C4-2B (cell line): Measurements from ENCODE around the gene ADCY10.

Experiments used
- H3K27ac ChIP-seq: fragments of 450-650 bp; 2 replicates; pipeline ENCODE4 v1.5.1; 2017
- ZFX ChIP-seq: fragments of 450-650 bp; IDR thresholded peaks from 2 replicates; pipeline ENCODE4 v1.6.1; 2017
- TF ChIP-seq, protein P1 (sequence below): fragments of 450-650 bp; conservative IDR thresholded peaks from 2 replicates; pipeline ENCODE4 v1.5.1; 2017; ENCODE audit warnings: mild to moderate bottlenecking

The ADCY10 gene

DNA sequence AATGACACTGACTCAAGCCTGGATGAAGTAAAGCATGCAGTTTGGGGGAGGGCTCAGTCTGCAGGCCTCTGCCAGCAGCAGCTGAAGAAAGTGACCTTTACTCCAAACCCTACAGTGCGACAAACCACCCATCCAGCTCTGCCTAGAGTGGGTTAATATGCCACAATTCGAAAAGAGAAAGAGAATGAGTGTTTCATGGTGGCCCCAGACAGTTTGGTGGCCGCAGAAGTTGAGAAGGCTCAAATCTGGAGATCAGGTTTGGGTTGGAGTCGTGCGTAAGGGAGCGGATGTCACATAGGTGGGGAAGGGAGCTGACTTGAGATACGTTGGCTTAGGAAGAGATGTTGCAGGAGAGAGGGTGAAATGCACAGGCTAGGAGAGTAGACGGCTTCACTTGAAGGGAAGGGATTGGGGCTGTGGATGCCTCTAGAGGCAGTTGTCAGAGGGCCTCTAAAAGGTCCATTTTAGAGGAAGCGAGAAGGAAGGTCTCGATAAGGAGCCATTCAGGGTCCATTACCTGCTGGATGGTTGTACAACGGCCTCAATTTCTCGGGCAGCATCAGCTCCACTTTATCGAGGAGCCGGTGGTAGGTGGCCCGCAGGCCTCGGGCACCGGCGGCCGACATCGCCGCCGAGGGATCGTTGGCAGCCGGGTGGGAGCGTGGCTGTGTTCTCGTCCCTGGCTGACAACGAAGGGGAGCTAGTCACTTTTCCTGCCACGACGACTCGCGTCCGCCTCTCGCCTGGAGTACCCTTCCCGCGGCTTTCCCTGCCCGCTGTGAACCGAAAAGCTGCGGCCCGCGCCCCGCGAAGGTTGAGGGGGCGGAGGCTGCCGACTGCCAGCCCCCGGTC, 21.5 kb upstream of the ADCY10 start:
- peak overlapping the region; percentile 99 for H3K27ac ChIP-seq
- TF ChIP-seq, protein P1, sequence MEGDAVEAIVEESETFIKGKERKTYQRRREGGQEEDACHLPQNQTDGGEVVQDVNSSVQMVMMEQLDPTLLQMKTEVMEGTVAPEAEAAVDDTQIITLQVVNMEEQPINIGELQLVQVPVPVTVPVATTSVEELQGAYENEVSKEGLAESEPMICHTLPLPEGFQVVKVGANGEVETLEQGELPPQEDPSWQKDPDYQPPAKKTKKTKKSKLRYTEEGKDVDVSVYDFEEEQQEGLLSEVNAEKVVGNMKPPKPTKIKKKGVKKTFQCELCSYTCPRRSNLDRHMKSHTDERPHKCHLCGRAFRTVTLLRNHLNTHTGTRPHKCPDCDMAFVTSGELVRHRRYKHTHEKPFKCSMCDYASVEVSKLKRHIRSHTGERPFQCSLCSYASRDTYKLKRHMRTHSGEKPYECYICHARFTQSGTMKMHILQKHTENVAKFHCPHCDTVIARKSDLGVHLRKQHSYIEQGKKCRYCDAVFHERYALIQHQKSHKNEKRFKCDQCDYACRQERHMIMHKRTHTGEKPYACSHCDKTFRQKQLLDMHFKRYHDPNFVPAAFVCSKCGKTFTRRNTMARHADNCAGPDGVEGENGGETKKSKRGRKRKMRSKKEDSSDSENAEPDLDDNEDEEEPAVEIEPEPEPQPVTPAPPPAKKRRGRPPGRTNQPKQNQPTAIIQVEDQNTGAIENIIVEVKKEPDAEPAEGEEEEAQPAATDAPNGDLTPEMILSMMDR = no peak
- TF ChIP-seq ZFX = peak; percentile 30

DNA sequence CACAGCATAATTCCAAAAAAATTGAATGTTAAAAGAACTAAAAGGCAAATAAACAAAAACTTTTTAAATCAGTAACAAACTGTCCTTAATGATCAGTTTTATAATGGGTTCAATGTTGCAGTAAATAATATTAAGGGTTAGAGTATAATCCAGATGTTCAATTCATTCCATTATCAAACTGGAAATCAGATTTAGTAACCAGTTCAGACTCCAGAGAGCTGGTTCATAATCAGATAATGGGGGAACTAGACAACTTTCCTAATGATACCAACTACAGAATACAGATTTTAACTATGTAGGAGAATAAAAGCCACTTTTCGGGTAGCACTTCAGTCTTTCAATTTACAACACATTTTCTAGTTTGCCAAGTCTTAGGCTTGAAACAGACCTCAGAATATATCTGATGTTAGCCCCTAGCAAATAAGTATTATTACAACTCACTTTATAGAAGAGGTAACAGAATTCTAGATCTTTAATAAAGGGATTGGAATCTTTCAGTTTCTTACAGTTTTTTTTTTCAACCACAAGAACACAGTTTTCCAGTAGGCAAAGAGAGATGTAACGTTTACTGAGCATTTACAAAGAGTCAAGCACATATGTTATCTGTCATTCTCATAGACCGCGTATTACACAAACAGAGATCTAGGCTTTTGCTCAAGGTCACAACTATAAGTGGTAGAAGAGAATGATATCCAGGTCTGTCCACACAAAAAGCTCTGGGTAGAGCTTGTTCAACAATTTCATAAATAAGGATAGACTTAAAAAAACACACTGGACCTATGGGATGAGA, 20.7 kb upstream of the ADCY10 start:
- H3K27ac ChIP-seq = peak overlapping the region; percentile 99
- TF ChIP-seq, protein P1 = no peak
- TF ChIP-seq ZFX = no peak

DNA sequence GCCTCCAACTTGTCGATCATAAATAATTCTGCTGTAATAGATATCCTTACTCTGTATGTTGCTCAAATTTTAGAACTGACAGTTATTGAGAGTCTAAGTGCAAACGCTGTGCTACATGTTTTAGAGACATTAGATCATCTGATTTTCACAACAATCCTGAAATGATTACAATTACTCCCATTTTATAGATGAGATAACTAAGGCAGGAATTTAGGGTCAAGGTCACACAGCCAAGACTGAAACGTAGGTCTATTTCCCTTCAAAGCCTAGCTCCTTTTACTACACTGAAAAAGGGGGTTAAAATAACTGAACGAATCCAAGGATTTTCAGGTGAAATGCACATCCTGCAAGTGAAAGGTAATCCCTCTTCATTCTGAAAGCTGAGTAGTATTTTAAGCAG, 19.9 kb upstream of the ADCY10 start:
- H3K27ac ChIP-seq = no peak overlapping the region
- no peak for TF ChIP-seq ZFX
- TF ChIP-seq, protein P1 = no peak

DNA sequence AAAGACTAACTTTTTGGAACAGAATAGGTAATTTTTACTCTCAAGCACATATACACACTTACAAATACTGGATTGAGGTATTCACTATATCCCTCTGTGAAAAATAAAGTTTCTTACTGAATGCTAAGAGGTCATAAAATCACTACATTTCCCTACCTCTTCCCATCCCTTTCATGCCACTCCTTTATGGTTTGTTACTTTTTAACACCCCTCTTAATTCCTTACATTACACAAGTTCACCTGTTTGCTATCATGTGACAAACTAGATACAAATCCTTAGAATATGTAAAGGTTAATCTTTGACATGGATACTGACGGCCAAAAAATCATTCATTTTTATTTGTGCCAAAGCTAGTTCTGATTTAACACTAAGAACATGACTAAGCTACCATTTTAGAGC, 15.8 kb upstream of the ADCY10 start:
- H3K27ac ChIP-seq = no peak overlapping the region
- TF ChIP-seq, protein P1 = no peak
- no peak for TF ChIP-seq ZFX

DNA sequence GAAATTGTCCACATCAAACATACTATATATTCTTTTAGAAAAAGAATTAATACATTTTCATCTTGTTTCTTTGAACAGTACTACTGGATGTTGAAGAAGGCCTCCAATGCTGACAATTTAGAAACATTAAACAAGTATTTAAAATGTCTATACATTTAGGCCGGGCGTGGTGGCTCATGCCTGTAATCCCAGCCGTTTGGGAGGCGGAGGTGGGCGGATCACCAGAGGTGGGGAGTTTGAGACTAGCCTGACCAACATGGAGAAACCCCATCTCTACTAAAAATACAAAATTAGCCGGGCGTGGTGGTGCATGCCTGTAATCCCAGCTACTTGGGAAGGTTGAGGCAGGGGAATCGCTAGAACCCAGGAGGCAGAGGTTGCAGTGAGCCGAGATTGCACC, 15.0 kb upstream of the ADCY10 start:
- peak overlapping the region; percentile 97 for H3K27ac ChIP-seq

DNA sequence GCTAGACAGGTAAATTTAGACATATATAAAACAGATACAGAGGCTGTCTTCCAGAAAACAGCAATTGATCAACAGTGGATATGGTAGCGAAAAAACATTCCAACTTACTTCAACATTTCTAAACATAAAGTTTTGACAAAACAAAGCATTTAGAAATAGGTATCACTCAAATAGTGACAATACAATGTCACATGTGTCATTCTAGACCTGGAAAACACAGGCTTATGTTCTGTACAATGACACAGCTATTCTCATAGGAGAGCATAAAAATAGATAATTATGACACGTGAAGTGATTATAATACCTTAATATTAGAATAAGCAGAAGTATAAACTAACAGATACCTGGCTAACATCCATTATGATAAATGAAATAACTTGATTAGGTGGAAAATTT, 14.5 kb upstream of the ADCY10 start:
- H3K27ac ChIP-seq = peak overlapping the region; percentile 98
- TF ChIP-seq ZFX = no peak
- TF ChIP-seq, protein P1 = no peak

DNA sequence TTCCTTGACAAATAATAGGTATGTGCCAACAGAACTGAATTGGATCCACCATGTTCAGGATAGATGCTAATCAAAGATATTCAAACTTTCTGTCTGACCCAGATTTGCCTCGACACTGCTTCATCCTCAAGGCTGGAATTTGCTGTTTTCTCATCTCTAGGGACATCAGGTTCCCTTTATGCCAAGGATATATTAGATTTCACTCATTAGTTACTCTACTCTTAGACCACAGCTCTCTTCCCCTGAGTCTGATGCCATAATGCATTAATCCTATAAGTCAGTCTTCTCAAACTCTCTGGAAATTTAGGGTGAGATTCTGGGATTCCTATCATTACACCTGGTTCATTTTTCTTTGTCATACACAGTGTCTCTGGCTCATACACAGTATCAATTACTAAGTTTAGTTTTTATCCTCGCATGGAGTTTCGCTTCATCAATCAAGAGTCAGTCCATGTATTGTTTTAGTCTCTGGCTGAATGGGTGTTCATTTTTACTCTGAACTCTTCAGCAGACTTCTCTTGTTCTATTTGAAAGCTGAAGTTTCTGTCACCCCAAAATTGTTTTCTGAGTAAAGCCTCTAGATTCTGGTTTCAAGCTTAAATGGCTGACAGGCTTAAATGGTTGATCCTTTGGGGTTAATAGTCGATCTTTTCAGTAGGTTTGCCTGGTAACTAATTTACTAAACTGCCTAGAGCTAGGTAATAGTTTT, 13.3 kb upstream of the ADCY10 start:
- peak overlapping the region; percentile 98 for H3K27ac ChIP-seq
- TF ChIP-seq, protein P1 = no peak
- no peak for TF ChIP-seq ZFX
